Loucy (cell line): ENCODE data around the gene MST1R.

ENCODE experiments used
- EZH2phosphoT487 ChIP-seq: fragments of 200-600 bp; IDR thresholded peaks from 2 replicates; pipeline ENCODE4 v1.6.1; 2018; ENCODE audit warnings: antibody characterized with exemption, mild to moderate bottlenecking, moderate library complexity, borderline replicate concordance
- TF ChIP-seq, protein P1 (sequence below): fragments of 200-600 bp; sonication (generic); conservative IDR thresholded peaks from 2 replicates; pipeline ENCODE4 v1.5.1; 2014; ENCODE audit warnings: mild to moderate bottlenecking, antibody characterized with exemption, low read length

DNA sequence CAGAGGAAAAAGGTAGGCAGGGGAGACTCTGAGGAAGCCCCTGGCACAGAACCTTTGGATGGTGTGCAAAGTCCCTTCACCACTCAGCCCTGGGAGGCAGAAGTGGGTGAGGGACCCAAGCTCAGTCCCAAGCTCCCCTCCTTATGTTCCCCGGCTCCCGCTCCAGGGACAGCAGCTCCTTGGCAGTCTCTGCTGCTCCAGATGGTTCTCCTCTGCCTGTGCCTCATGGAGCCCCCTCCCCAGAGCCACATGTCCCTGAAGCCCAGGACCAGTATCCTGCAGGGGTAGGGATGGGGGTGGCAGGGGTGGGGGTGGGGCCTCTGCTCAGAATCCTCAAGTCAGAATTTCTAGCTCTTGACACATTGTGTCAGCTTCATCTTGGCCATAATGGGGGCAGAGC lies 26.0 kb downstream of the MST1R start:
- TF ChIP-seq, protein P1, sequence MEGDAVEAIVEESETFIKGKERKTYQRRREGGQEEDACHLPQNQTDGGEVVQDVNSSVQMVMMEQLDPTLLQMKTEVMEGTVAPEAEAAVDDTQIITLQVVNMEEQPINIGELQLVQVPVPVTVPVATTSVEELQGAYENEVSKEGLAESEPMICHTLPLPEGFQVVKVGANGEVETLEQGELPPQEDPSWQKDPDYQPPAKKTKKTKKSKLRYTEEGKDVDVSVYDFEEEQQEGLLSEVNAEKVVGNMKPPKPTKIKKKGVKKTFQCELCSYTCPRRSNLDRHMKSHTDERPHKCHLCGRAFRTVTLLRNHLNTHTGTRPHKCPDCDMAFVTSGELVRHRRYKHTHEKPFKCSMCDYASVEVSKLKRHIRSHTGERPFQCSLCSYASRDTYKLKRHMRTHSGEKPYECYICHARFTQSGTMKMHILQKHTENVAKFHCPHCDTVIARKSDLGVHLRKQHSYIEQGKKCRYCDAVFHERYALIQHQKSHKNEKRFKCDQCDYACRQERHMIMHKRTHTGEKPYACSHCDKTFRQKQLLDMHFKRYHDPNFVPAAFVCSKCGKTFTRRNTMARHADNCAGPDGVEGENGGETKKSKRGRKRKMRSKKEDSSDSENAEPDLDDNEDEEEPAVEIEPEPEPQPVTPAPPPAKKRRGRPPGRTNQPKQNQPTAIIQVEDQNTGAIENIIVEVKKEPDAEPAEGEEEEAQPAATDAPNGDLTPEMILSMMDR = no peak
- TF ChIP-seq EZH2phosphoT487 = no peak
